Measurements from ENCODE around the gene DACH1.

Gene DACH1

DNA sequence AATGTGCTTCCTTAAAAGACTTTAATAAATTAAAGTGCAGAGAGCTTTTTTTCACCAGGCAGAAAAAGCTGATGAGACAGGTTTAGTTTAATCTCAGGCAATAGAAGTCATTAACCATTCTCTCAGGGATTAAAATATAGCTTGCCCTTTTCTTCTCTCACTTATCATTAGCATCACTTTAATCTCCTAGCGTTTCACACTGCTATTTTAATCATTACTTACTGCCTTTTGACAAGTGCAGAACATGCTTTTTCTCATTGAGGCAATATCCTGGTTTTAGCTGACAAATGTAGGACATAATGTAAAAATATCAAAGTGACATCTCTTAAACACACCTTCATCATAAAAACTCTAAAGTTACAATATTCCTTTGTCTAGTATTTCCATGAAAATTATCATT lies 94.6 kb downstream of the DACH1 start:
- no peak for FAIRE-seq

DNA sequence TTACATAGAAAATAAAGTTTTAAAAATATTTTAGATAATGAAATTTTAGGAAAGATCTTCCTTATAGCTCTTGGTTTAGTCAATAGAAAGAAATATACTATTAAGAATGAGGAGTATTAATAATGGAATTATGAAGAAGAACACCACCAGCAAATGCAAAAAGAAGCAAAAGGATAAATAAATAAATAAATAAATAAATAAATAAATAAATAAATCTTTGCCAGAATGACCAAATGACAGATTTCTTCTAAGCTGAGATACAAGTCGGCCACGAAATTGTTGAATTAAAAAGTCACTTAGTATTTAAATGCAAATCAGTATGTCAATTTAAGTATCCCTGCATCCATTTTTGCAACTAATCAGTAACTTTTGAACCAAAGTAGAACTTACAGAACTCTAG lies 95.9 kb downstream of the DACH1 start:
- peak; percentile 15 for FAIRE-seq

DNA sequence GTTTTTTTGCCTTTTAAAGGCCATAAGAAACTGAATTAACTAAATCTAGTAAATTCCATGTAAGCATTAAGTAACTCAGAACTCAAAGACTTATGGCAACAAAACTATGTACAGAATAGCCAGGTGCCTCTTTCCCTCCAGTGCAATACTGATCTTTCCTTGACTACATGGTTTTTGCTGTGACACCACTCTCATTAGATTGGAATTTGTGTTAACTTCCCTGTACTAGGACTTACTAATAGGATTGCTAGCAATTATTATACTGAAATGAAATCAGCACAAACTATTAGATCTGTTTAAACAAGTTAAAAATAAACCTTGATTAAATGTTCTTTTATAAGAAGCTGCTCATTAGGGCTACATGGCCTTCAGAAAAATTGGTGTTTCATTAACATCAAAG lies 96.3 kb downstream of the DACH1 start:
- no peak for FAIRE-seq

DNA sequence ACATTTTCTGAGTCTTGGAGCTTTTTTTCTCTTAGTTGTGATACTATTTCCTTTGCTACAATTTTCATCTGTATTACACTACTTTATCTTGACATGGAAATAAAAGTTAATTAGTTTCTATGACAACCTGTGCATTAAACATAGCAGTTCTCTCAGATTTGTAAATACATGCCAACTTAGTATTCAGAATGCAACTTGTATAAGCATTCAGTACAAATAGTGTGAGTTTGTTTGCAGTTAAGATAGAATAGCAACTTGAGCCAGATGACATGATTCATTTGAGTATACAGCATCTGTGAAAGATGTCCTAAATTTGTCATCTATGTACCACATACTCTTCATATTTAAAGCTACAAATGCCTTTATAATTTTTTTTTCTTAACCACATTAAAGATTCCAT lies 98.1 kb downstream of the DACH1 start:
- FAIRE-seq: no peak

DNA sequence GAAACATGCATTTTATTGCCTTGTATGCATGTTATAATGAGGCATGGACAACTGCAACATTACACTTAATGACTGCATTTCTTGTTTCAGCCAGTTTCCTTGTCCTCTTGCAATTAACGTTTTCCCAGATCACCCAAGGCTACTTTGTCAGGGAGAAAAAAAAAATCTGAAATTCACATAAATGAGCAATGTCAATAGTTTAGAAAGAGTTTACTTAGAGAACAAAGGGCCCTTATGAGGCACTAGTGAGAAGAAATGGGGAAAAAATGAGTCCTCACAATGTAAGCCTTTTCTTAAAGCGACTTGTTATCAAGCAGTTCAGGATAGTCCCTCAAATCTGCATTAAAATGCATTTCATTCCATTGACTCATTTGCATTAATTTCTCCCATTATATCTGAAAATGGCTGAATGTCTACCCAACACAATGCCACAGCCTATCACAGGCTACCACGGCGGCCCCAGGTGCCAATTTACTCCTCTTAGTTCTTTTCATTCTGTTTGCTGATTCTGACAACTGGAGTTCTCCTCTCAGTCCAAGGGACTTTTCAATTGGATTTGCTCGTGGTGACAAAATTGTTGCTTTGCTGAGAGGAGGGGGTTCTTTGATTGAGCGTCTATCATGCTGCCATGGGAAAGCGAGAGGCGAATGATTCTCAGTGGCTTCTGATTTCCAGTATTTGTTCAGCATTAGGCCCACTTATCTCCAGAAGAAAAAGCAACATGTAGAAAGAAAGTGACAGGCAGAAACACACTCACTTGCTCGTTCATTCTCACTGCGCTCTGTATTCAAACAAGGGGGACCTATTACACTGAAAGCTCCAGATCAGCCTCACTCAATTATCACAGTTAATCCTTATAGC lies 107.1 kb downstream of the DACH1 start:
- no peak for FAIRE-seq

DNA sequence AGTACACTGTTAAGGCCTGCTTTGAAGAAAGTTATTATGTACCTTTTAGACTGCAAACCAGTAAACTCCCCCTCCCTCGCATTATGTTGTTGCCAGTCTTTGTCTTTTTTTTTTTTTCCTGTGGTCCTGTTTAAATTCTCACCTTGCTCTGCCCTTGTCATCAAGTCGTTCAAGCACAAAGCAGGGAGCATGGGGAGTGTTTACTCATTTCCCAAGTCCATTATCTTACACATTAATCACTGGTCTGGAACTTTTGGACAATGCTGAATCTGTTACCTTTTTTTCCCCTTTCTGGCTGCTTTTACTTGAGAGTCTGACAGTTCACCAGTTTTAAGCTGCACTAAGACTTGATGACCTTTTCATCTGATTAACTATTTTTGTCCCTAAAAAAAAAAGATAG lies 108.2 kb downstream of the DACH1 start:
- FAIRE-seq: no peak

DNA sequence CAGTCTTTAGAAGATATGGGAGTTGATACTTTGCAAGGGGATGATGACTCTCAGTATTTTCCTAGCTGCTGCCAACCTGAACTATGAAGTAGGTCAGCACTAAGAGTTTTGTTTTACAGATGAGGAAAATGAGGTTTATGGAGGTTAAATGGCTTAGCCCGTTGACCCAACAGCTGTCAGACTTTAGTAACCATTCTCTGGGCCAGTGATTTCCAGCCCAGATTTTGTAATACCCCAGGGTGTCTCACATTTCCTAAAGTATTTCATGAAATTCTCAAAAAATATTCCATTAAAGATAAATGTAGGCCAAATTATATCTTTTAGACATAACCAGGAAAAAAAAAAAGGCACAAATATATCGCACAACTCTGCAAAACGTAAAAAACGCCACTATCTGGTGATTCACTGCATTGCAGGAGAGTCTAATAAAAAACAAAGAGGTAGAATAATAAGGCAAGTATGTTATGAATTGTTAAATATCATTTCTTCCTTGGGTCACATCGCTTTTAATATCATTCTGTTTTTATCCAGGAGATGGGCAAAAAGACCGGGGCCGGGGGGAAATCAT lies 112.5 kb downstream of the DACH1 start:
- peak; percentile 53 for FAIRE-seq

DNA sequence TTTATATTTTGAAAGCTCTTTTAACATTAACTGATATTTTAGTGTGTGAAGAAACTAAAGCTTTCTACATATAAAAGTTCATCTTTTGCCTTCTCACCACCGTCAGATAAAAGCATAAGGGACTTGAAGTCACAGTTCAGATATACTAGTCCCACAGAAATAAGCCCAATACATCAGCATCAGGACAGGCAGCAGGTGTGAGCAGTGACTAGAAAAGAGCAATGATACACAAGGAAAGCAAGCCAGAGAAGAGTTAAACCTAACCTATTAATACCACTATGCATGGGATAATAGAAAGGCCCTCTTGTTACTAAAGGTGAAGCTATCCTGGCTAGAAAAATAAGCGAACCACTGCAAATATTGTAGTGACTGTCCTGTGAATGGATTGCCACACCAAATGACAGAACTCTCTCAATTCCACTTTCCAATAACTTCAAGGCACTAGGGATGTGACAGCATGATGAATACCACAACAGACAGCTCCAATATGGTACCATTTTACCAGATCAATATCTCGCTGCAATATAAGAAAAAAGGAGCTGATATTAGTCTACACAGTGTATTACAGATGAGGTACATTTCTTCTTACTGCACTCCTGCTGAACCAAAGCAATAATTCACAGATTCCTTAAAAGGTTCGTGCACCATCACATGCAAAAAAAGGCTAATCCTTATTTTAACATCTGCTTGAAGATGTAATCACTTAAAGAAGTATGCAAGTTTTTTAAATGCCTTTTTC lies 114.1 kb downstream of the DACH1 start:
- no peak for FAIRE-seq

DNA sequence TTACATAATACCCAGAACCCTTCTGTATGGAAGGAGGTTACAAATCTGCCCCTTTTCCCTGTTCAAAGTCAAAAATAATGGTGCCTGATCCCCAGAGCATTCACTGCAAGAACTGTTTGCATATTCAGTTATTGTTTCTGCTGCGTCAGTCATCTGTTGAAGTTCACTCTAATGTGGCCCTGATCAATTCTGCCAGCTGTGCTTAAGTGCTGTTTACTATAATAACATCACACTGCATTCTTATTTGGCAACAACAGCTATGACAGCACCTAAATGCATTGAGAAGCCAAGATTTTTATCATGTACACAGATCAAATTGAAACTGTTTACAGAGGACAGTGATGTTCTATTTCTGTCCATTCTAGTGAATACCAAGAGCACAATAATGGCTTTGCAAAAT lies 115.9 kb downstream of the DACH1 start:
- FAIRE-seq: no peak

DNA sequence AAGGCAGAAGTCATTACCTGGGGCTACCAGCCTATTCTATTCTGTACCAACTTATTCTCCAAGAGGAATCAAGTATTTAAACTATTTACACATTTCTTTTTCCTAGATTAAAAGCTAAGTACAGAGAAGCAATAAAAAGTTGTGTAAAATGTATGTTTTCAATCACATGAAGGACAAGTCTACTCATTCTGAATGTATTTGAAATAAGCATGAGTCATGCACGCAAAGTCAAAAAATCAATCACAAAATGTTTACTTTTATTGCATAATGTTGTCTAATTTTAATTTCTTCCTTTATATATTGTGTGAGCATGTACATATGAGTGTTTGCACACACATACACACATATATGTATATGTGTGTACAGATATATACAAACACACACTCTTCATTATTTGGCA lies 136.7 kb downstream of the DACH1 start:
- no peak for FAIRE-seq

DNA sequence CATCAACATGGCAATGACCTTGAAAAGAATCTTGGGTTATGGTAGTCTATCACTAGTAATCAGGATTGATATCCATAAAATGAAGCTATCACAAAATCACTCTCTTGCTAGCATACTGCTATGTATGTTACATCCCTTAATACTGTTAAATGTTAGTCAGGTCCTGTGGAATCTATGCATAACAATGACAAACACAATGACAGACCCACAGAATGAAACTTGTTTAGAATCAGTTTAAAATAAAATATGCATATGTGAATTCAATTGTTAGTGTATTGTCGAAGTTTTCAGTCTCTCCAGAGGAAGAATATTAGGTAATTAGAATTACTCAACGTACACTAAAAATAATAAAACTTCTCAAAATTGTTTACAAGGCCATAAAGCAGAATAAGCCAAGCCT lies 137.6 kb downstream of the DACH1 start:
- no peak for FAIRE-seq

DNA sequence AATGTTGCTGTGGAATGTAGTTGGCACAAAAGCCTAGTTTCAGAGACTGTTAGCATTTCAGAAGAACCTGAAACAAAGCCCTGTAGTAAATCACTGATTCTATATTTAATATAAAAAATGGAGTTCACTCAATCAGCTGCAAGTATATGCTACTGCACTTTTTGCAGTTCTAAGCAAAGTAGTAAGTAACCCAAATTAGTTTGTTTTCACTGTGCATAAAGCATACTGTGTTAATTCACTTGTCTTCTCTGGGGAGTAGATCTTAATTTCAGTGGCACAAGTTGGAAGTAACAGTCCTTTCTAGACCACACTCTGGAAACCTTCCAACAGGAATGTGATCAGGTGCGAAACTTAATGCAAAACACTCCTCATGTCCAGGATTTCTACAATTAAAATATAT lies 139.3 kb downstream of the DACH1 start:
- no peak for FAIRE-seq

DNA sequence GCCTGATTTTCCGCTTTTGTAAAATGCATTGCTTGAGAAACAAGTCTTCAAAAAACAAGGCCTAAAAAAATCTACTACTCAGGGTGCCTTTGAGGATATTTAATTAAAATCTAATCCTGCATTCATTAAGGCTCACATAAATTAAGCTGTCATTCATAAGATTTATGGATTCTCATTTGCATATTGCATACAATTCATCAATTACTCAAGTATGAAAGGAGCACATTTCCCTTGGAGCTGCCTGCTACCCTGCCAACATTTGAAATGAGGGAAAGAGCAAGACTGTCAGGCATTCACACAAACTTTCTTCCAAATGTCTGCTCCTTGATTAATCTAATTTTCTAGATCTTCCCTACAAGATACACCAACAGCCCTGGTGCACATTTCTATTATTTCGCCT lies 140.0 kb downstream of the DACH1 start:
- no peak for FAIRE-seq

DNA sequence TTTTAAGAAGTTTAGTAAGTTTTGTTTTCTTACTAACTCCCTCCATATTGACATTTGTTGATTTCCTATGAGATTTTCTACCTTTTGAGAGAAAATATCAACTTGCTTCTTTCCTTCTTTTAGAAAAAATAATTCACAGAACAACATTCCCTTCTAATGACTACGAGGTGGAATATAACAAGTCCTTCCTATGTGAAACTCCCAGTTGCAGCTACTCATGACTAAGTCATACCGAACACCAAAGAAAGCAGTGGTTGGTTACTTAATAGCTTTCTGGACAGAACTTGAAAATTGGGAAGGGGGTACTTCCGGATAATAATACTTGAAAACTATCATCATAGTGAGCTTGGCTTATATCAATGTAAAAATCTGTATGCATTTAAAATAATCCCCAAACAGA lies 144.8 kb downstream of the DACH1 start:
- FAIRE-seq: no peak

DNA sequence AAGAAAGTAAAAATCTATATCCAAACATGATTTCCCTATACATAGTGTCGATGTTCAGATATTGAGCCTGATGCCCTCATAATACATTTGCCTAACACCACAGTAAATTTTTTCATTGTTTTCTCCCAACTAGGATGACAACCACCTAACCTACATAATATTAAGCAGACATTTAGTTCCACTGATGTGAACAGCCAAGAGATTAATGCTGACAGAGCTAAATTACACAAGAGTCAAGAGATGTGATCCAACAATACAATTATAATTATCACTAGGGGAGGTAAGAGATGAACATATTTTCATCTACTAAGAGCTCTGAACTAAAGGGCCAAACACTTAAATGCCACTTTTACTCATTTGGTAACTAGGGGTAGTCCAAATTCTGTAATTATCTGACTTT lies 145.9 kb downstream of the DACH1 start:
- FAIRE-seq: no peak

DNA sequence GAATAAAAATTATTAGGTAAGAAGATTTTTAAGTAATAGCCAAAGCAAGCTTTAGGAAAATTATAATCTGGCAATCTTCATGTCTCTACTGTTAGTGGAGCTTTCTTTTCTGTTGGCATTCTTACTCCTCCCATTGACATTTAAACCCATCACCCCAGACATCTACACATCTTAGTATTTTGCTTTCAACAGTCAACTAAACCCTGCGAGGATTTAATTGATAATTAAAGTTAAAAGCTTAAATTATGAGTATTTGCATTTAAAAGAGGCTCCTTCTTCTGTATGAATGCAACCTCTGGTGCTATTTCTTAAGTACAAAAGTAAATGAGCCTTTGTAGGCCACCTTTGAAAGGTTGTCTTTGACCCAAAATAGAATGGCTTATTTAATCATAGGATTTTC lies 148.1 kb downstream of the DACH1 start:
- FAIRE-seq: no peak

DNA sequence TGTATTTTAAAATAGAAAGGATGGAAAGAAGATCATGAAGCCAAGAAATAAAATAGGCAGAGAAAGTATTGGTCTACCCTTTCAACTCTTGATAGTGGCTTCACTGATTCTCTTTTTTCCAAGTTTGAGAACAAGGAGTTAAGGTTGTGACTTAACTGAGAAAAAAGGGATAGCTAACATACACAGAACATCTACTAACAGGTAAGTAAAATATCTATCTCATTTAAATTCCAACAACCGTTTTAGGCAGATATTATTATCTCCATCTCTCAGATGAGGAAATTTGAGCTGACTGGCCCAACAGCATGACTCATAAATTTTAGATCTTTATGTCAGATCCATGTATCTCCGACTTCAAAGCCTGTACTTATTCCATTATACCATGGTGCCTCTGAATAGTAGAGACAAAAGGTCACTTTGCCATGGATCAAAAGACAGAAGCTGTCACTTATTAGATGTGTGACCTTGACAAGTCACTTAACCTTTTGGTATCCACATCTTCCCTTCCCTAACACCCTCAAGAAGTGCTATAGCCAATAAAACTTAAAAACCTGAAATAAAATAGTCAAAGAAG lies 152.1 kb downstream of the DACH1 start:
- FAIRE-seq: no peak

DNA sequence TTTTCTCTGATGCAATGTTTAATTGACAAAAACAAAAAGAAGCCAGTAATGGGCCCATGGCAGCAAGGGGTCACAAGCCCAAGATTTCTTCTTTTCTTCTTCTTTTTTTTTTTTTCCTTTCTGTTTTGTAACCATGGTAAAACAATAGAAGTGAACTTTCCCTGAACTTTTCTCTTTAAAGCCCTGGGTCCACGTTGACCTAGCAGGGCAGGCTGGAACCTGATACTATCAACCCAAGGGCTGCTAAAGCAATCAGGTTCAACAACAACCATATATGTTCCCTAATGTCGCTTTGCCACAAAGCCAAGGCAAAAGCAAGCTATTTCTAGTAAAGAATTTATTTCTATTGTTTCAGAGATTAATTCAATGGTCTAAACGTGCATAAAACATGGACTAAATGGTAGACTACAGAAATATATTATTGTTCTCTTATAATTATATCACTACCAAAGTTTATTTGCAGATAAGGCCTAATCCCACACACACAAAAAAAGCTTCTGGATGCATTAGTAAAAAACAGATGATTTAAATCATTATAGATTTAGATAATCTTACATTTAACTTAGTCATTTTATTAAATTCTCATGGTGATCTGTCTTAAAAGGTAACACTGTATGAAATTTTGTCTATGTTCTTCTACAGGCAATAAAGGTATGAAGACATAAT lies 153.9 kb downstream of the DACH1 start:
- no peak for FAIRE-seq

DNA sequence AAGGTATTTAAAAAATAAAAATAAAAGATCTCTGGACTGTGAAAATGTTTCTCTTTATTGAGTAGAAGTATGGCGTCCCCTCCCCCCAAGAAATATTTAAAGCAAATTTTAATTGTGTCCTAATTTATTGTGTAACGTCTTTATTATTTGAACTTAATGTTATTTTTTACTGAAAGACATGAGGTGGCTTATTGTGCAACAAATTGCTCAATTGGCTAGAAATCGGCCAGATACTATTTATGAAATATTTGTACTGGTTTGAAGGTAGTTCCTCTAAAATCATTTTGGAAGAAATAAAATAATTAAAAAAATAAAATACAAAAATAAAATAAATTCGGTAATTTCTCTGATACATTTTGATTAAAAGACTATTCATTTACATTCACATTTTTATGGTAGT lies 162.3 kb downstream of the DACH1 start:
- peak; percentile 37 for FAIRE-seq

DNA sequence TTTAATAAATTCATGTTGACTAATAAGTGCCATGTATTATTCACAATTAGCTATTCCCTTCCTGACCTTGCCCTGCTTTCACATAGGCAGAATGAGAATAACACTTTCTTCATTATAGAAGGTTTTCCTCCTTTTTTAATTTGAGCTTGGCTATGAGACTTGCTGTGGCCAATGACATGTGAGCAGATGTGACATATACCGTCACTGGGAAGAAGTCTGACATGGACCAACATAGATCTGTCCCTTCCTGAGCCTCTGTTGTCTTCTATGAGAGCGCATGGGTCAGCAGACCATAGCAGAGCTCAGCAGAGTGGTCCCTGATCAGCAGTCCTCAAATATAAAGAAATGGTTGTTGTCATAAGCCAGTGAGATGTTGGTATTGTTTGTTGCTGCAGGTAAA lies 163.9 kb downstream of the DACH1 start:
- FAIRE-seq: no peak

DNA sequence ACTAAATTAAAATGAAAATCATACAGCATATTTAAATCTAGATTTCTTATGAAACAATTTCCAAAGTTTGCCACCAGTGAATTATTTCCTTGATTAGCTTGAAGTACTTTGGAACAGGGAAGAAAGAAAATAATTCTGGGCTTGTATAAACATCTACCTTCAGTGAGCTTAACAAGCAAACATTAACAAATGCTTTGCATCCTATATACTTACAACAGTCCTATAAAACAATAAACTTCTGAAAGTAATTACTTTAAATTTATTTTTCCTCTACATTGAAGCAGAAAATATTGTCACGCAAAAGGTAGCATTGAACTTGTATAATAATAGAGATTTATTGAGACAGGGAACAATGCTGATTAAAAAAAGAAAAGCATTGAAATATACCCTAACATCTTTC lies 164.8 kb downstream of the DACH1 start:
- no peak for FAIRE-seq

DNA sequence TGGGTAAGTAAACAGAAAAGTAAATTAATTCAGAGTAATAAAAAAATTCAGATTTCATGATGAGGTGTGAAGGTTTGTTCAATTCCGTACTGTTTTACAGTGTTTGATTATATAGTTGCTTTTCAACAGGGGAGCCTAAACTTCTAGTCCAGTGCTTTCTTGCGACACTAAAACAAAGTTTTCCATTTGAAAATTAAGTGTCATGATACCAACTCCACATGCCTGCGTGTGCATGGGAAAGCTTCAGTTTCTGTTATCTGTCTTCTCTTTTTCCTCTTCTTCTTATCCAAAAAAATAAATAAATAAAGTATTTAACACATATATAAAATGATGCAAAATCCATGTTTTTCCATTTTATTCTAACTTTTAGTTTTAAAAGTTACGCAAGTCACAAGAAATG lies 165.3 kb downstream of the DACH1 start:
- peak; percentile 23 for FAIRE-seq

DNA sequence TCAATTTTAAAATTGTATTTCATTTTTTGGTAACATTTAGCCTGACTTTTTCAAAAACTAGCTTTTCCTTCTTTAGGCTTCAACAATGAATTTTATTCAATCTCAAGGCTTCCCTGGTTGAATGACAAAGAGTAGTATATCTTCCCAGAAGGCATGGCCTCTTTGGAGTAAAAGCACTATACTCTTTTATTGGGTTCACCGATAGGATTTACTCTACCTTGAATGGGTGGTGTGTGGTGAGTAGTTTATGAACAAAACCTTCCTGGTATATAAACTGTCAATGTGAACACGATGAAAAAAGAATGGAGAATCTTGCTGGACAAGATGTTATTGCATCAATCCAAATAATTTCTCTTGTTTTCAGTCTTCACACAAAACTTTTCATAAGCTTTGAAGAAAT lies 167.7 kb downstream of the DACH1 start:
- FAIRE-seq: no peak

Measured in endometrium (tissue), 2 donors.